ENCODE data around the gene HBP1. TPM values are rescaled to one million over a fixed set of nuclear protein-coding genes. Genes with fewer than 3 reads are reported as not detected.
"Not testable (repeated sequence)": the region's sequence is repeated elsewhere in the genome, so short reads cannot be mapped to it uniquely, and the experiment has no call there.

The HBP1 gene
- total RNA-seq, 1 donor from 2014 or later, result 39.7 TPM

DNA sequence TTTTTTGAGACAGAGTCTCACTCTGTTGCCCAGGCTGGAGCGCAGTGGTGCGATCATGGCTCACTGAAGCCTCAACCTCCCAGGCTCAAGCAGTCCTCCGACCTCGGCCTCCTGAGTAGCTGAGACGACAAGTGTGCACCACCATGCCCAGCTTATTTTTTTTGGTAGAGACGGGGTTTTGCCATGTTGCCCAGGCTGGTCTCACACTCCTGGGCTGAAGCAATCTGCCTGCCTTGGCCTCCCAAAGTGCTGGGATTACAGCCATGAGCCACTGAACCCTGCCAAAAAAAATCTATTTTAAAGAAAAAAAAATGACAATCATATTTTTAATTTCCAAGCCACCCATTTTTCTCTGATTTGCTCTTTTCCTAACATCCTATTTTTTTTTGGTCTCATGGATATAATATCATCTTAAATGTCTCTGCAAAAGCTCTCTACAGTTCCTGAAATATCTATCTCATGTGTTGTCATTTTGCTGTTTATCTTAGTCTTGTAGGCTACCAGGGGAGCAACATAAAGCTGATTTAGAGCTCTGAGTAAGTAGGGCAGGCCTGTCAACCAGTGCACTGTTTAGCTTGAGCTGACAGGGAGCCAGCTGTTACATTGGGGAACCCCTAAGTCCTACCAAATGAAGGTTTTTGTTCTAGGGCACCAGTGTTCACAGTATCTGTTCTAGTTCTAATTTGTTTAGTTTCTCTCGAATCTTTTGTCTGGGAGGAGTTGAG, 29.9 kb upstream of the HBP1 start:
- TF ChIP-seq, protein P1, sequence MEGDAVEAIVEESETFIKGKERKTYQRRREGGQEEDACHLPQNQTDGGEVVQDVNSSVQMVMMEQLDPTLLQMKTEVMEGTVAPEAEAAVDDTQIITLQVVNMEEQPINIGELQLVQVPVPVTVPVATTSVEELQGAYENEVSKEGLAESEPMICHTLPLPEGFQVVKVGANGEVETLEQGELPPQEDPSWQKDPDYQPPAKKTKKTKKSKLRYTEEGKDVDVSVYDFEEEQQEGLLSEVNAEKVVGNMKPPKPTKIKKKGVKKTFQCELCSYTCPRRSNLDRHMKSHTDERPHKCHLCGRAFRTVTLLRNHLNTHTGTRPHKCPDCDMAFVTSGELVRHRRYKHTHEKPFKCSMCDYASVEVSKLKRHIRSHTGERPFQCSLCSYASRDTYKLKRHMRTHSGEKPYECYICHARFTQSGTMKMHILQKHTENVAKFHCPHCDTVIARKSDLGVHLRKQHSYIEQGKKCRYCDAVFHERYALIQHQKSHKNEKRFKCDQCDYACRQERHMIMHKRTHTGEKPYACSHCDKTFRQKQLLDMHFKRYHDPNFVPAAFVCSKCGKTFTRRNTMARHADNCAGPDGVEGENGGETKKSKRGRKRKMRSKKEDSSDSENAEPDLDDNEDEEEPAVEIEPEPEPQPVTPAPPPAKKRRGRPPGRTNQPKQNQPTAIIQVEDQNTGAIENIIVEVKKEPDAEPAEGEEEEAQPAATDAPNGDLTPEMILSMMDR (IDR thresholded peaks at IDR 0.05; ENCODE audit: partially characterized antibody, unreplicated experiment), result no peak
- no peak for DNase-seq
- H3K4me3 Mint-ChIP-seq (ENCODE audit: unreplicated experiment), result no peak overlapping the region
- no peak overlapping the region for H3K27ac Mint-ChIP-seq (ENCODE audit: unreplicated experiment)
- H3K9me3 Mint-ChIP-seq (ENCODE audit: unreplicated experiment), result no peaks in the 10 kb centered on the region
- peaks cover 2% of the 10 kb centered on the region for H3K27me3 Mint-ChIP-seq (ENCODE audit: unreplicated experiment)
- H3K4me1 Mint-ChIP-seq (ENCODE audit: low read depth, unreplicated experiment), result no peaks in the 10 kb centered on the region
- H3K36me3 Mint-ChIP-seq (ENCODE audit: unreplicated experiment), result peaks cover 5% of the 10 kb centered on the region

DNA sequence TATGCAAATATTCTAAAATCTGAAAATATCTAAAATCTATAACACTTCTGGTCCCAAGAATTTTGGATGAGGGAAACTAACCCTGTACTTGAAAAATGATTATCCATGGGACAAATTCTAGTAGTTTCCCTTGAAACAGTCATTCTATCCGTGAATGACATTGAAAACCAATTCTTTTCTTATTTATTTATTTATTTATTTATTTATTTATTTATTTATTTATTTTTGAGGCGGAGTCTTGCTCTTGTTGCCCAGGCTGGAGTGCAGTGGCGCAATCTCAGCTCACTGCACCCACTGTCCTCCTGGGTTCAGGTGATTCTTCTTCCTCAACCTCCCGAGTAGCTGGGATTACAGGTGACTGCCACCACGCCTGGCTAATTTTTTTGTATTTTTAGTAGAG, 24.9 kb upstream of the HBP1 start:
- not testable (repeated sequence) for H3K27ac Mint-ChIP-seq (ENCODE audit: unreplicated experiment); H3K9me3 Mint-ChIP-seq (ENCODE audit: unreplicated experiment); H3K4me3 Mint-ChIP-seq (ENCODE audit: unreplicated experiment); H3K36me3 Mint-ChIP-seq (ENCODE audit: unreplicated experiment); H3K27me3 Mint-ChIP-seq (ENCODE audit: unreplicated experiment); H3K4me1 Mint-ChIP-seq (ENCODE audit: low read depth, unreplicated experiment); DNase-seq

DNA sequence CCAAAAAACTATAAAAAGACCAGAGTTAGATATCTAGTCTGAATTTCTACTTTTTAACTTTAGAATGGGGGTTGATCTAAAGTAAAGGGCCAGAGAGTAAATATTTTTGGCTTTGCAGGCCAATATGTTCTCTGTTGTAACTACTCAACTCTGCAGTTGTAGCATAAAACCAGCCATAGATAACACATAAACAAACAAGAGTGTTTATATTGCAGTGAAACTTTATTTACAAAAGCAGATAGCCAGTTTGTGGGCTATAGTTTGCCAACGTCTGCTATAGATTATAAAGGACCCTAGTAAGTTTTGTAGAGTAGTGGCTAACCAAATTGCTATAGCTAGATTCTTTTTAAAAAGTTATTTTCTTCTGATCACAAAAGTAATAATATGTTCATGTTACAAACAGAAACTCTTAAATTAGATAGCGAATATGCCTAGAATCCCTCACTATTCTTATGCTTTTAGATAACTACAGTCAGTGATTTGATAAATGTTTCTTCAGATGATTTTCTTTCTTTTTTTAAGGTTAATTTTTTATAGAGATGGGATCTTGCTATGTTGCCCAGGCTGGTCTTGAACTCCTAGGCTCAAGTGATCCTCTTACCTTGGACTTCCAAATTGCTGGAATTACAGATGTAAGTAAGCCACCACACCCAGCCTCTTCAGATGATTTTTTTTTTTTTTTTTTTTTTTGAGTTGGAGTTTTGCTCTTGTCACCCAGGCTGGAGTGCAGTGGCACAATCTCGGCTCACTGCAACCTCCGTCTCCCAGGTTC, 23.6 kb upstream of the HBP1 start:
- Mint-ChIP-seq H3K27me3 (ENCODE audit: unreplicated experiment) (no peaks in the 10 kb centered on the region), H3K4me3 (ENCODE audit: unreplicated experiment) (no peak overlapping the region), H3K27ac (ENCODE audit: unreplicated experiment) (no peak overlapping the region), H3K36me3 (ENCODE audit: unreplicated experiment) (no peaks in the 10 kb centered on the region), H3K4me1 (ENCODE audit: low read depth, unreplicated experiment) (no peaks in the 10 kb centered on the region), H3K9me3 (ENCODE audit: unreplicated experiment) (no peaks in the 10 kb centered on the region)
- DNase-seq, result no peak
- TF ChIP-seq, protein P1 (IDR thresholded peaks at IDR 0.05; ENCODE audit: partially characterized antibody, unreplicated experiment), result no peak

DNA sequence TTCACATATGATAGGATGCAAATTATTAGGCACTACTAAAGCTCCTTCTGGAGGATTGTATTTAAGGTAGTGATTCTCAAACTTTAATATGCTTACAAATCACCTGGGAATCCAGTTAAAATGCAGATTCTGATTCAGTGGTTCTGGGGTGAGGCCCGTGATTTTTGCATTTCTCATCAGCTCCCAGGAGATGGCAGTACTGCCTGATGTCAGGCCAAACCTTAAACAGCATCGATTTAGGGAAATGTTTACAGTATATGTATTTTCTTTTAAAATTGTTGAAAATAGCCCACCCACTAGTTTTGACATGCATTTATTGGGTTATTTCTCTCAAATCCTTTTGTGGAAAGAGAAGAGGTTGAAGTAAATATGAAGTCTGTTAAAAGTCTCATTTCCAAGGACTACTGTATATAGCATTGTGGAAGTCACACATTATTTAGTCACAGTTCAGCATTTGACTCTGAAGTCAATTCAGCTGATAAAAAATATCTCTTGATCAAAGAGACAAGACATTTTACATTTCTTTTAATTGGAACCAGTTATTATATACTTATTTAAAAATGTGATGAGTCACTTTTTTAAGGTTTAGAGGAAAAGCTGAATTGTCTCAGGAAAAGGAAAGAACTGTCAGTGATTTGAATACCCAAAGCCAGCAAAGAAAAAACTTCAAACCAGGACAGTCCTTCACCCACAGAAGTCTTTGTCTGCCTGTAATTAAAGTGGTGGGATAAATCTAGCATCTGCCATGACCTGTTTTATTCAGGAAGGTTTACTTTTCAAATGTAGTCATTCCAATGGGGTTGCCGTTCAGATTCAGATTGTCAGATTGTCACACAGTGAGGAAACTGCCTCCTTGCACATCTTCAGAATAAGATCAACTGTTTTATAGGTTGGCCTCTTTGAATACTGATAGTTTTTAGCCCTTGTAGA, 21.1 kb upstream of the HBP1 start:
- DNase-seq, result peak; percentile 25
- Mint-ChIP-seq H3K9me3 (ENCODE audit: unreplicated experiment) (no peaks in the 10 kb centered on the region), H3K4me1 (ENCODE audit: low read depth, unreplicated experiment) (no peaks in the 10 kb centered on the region), H3K4me3 (ENCODE audit: unreplicated experiment) (no peak overlapping the region), H3K27me3 (ENCODE audit: unreplicated experiment) (no peaks in the 10 kb centered on the region), H3K36me3 (ENCODE audit: unreplicated experiment) (no peaks in the 10 kb centered on the region), H3K27ac (ENCODE audit: unreplicated experiment) (no peak overlapping the region)
- TF ChIP-seq, protein P1 (IDR thresholded peaks at IDR 0.05; ENCODE audit: partially characterized antibody, unreplicated experiment), result peak; percentile 47

DNA sequence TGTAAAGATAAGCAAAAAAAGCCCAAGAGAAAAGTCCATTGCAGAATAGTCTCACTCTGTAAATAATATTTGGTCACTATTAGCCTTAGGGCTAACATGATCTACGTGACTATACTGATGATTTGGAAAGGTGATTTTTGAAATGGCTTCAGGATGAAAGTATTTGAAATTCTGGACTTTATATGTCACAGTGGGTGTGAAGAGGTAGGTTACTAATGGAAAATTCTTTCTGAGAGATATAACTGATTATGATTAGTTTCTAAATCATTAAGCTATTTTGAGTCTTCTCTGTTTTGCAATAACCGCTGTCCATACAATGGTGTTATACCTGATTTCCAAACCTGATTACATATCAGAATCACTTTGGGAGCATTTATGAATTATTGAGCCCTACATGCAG, 20.1 kb upstream of the HBP1 start:
- no peaks in the 10 kb centered on the region for H3K36me3 Mint-ChIP-seq (ENCODE audit: unreplicated experiment)
- no peaks in the 10 kb centered on the region for H3K9me3 Mint-ChIP-seq (ENCODE audit: unreplicated experiment)
- no peaks in the 10 kb centered on the region for H3K27me3 Mint-ChIP-seq (ENCODE audit: unreplicated experiment)
- no peak overlapping the region for H3K27ac Mint-ChIP-seq (ENCODE audit: unreplicated experiment)
- DNase-seq, result no peak
- no peaks in the 10 kb centered on the region for H3K4me1 Mint-ChIP-seq (ENCODE audit: low read depth, unreplicated experiment)
- TF ChIP-seq, protein P1 (IDR thresholded peaks at IDR 0.05; ENCODE audit: partially characterized antibody, unreplicated experiment), result no peak
- no peak overlapping the region for H3K4me3 Mint-ChIP-seq (ENCODE audit: unreplicated experiment)

Data from glutamatergic neuron (in vitro differentiated cells).